Measurements from ENCODE around the gene GGCT.

GRCh38 chr7:30503274-30504212 lies 1.1 kb downstream of the GGCT start:
- TF ChIP-seq POLR2A (IDR thresholded peaks at IDR 0.05; ENCODE audit: low read depth, low read length) (no peak), POLR2AphosphoS5 (IDR thresholded peaks at IDR 0.05; ENCODE audit: low read depth, low read length) (no peak), TAF1 (IDR thresholded peaks at IDR 0.05; ENCODE audit: borderline replicate concordance, low read depth, low read length) (no peak)

Data from GM12892 (cell line).